Thyroid gland (tissue), 4 donors: Measurements from ENCODE around the gene TAP2. TPM values are rescaled to one million over a fixed set of nuclear protein-coding genes. Genes with fewer than 3 reads are reported as not detected.
A peak's percentile ranks its signal among the peaks of the same experiment; 100 is the strongest.

Experiments used
- DNase-seq, 2 donors: peaks; one replicate each; pipeline ENCODE4 v3.0.0-alpha.2; 2019
- H3K27ac ChIP-seq, 3 donors: fragments of 200-600 bp; sonication (generic); 1 replicate in 2 of 3; 2 replicates in 1 of 3; pipeline ENCODE4 v1.5.1; 2016 to 2019; ENCODE audit warnings: mild to moderate bottlenecking in 1 of 3, moderate library complexity in 1 of 3
- H3K27me3 ChIP-seq: fragments of 200-600 bp; sonication (generic); one replicate; pipeline ENCODE4 v1.5.1; 2019
- H3K36me3 ChIP-seq, 2 donors: fragments of 200-600 bp; sonication (generic); one replicate each; pipeline ENCODE4 v1.5.1; 2016 to 2019
- H3K4me1 ChIP-seq, 2 donors: fragments of 200-600 bp; sonication (generic); one replicate each; pipeline ENCODE4 v1.5.1; 2017 to 2019
- H3K4me3 ChIP-seq, 3 donors: fragments of 200-600 bp; sonication (generic); replicated peaks in 1 of 3; 1 replicate in 2 of 3; 2 replicates in 1 of 3; pipeline ENCODE4 v1.5.1; 2016; ENCODE audit warnings: mild to moderate bottlenecking in 1 of 3
- H3K9me3 ChIP-seq: fragments of 200-600 bp; sonication (generic); one replicate; pipeline ENCODE4 v1.5.1; 2017
- CTCF ChIP-seq, 6 experiments: fragments of 200-600 bp in 3 of 6; fragments of 450-650 bp in 3 of 6; sonication (generic) in 3 of 6; IDR thresholded peaks; one replicate each; pipeline ENCODE4 v1.5.1; 2016 to 2019; ENCODE audit warnings: antibody characterized with exemption in 6 of 6, mild to moderate bottlenecking in 2 of 6, inconsistent platforms in 1 of 6, moderate library complexity in 1 of 6
- POLR2A ChIP-seq, 2 donors: fragments of 450-650 bp; IDR thresholded peaks; one replicate each; pipeline ENCODE4 v1.6.1; 2017; ENCODE audit warnings: antibody characterized with exemption in 2 of 2, mild to moderate bottlenecking in 2 of 2, moderate library complexity in 1 of 2
- WGBS, 2 donors: methylation state at CpG; one replicate each; pipeline ENCODE4 v1.1.5; 2017; 5-methylcytosine and 5-hydroxymethylcytosine counted together
- intact Hi-C: fragments of 100-400 bp; cut with DNase I; formaldehyde crosslinking; loops from one replicate; pipeline ENCODE4 v1.15.1; 2023
- total RNA-seq, 4 donors: library from RNA; depleted of rRNA; stranded (reverse); fragments of >200 nt; gene quantifications; one replicate each; pipeline ENCODE4 v1.2.3, GENCODE V29; 2016

The TAP2 gene
- total RNA-seq, 4 donors from 2014 or later: 6.9 to 31.9 (median 8.2) TPM

- 94 to 96% methylated on average over 4 of the region's 4 CpGs for WGBS, 2 donors
- Histone ChIP-seq H3K4me1 (peaks cover 0 to 18% of the 10 kb centered on the region in 2 donors), H3K27me3 (no peaks in the 10 kb centered on the region), H3K36me3 (peaks cover 13 to 20% of the 10 kb centered on the region in 2 donors), H3K4me3 (no peak overlapping the region), H3K27ac (no peak overlapping the region), H3K9me3 (no peaks in the 10 kb centered on the region)
- no peak for DNase-seq
- intact Hi-C loops: no loop called here
- TF ChIP-seq POLR2A (IDR thresholded peaks at IDR 0.05) (no peak), CTCF (IDR thresholded peaks at IDR 0.05) (no peak)
Observed at GRCh38 chr6:32851025-32851424, 12.5 kb upstream of the TAP2 start.

DNA sequence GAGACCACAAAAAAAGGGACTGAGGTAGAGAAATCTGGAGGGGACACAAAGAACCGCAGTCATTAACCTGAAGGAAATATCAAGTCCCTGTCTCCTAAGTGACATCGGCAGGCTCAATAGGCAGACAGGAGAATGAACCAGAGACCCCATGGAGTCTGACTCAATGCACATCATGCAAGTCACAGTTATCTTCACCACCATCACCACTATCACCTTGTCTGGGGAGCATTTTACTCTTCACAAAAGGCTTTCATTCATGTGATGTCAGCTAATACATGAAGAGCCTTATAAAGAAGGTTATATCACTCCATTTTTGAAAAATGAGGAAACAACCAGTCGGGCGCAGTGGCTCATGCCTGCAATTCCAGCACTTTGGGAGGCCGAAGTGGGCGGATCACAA, 10.6 kb upstream of the TAP2 start:
- H3K36me3 ChIP-seq: peaks cover 18 to 20% of the 10 kb centered on the region in 2 donors
- no peak for TF ChIP-seq POLR2A (IDR thresholded peaks at IDR 0.05)
- TF ChIP-seq CTCF (IDR thresholded peaks at IDR 0.05): no peak
- H3K4me1 ChIP-seq: peaks cover 0 to 16% of the 10 kb centered on the region in 2 donors

GRCh38 chr6:32847795-32848194, 9.3 kb upstream of the TAP2 start:
- peaks cover 18 to 20% of the 10 kb centered on the region in 2 donors for H3K36me3 ChIP-seq
- WGBS, 2 donors: 92 to 94% methylated on average over 6 to 7 of the region's 8 CpGs

More for the DNA sequence above, 10.6 kb upstream of the TAP2 start:
- intact Hi-C loops: no loop called here
- Histone ChIP-seq H3K27ac (no peak overlapping the region), H3K9me3 (no peaks in the 10 kb centered on the region), H3K4me3 (no peak overlapping the region), H3K27me3 (no peaks in the 10 kb centered on the region)
- DNase-seq: no peak
- 81 to 91% methylated on average over 6 of the region's 6 CpGs for WGBS, 2 donors

DNA sequence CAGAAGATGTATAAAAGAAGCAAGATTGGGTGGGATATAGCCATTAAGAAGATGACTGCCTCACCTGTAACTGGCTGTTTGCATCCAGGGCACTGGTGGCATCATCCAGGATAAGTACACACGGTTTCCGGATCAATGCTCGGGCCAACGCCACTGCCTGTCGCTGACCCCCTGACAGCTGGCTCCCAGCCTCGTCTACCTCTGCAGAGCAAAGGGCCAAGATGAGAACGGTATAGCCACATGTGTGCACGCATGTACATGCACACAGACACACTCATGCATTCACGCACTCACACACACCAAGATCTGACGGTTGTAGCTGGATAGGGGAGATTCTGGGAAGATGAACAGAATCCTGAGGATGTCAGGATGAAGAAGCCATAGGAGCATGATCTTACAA, 8.5 kb upstream of the TAP2 start:
- H3K4me1 ChIP-seq: peaks cover 3 to 21% of the 10 kb centered on the region in 2 donors
- no peak for DNase-seq
- no peak overlapping the region for H3K27ac ChIP-seq
- intact Hi-C loops: no loop called here
- 90 to 92% methylated on average over 10 of the region's 10 CpGs for WGBS, 2 donors
- H3K9me3 ChIP-seq: no peaks in the 10 kb centered on the region
- no peak for TF ChIP-seq CTCF (IDR thresholded peaks at IDR 0.05)
- no peak for TF ChIP-seq POLR2A (IDR thresholded peaks at IDR 0.05)
- no peak overlapping the region for H3K4me3 ChIP-seq
- H3K27me3 ChIP-seq: no peaks in the 10 kb centered on the region
- H3K36me3 ChIP-seq: peaks cover 18 to 20% of the 10 kb centered on the region in 2 donors

More at GRCh38 chr6:32847795-32848194, 9.3 kb upstream of the TAP2 start:
- DNase-seq: no peak
- intact Hi-C loops: no loop called here
- H3K4me3 ChIP-seq: no peak overlapping the region
- no peak overlapping the region for H3K27ac ChIP-seq
- TF ChIP-seq CTCF (IDR thresholded peaks at IDR 0.05) (no peak), POLR2A (IDR thresholded peaks at IDR 0.05) (no peak)
- no peaks in the 10 kb centered on the region for H3K9me3 ChIP-seq
- H3K27me3 ChIP-seq: no peaks in the 10 kb centered on the region
- H3K4me1 ChIP-seq: peaks cover 3 to 23% of the 10 kb centered on the region in 2 donors

- Histone ChIP-seq H3K4me1 (peaks cover 3 to 15% of the 10 kb centered on the region in 2 donors), H3K27ac (peak overlapping the region in 2 of 3 donors; percentile 89 to 98), H3K9me3 (no peaks in the 10 kb centered on the region), H3K27me3 (no peaks in the 10 kb centered on the region), H3K4me3 (no peak overlapping the region), H3K36me3 (peaks cover 17 to 24% of the 10 kb centered on the region in 2 donors)
- no peak for TF ChIP-seq POLR2A (IDR thresholded peaks at IDR 0.05)
- no peak for TF ChIP-seq CTCF (IDR thresholded peaks at IDR 0.05)
- WGBS, 2 donors: 83 to 84% methylated on average over 10 of the region's 10 CpGs
- DNase-seq: no peak
- intact Hi-C loops: no loop called here
Observed at GRCh38 chr6:32845384-32845884, 6.9 kb upstream of the TAP2 start.
